Endothelial cell (in vitro differentiated cells): Measurements from ENCODE around the gene ZKSCAN1. TPM values are rescaled to one million over a fixed set of nuclear protein-coding genes. Genes with fewer than 3 reads are reported as not detected.

Source experiments
- DNase-seq: peaks from one replicate; pipeline ENCODE4 v3.0.0; 2021; ENCODE audit warnings: low spot score
- H3K27ac Mint-ChIP-seq: one replicate; pipeline ENCODE4 v1.8.0; 2021; ENCODE audit warnings: mixed read lengths, inconsistent platforms; ENCODE audit not compliant: unreplicated experiment
- H3K27me3 Mint-ChIP-seq: one replicate; pipeline ENCODE4 v1.8.0; 2021; ENCODE audit warnings: mild to moderate bottlenecking, moderate library complexity, mixed read lengths, inconsistent platforms; ENCODE audit not compliant: unreplicated experiment
- H3K36me3 Mint-ChIP-seq: one replicate; pipeline ENCODE4 v1.8.0; 2021; ENCODE audit warnings: mild to moderate bottlenecking, low read depth, mixed read lengths, inconsistent platforms; ENCODE audit not compliant: unreplicated experiment
- H3K4me1 Mint-ChIP-seq: one replicate; pipeline ENCODE4 v1.8.0; 2021; ENCODE audit warnings: mild to moderate bottlenecking, mixed read lengths, inconsistent platforms; ENCODE audit not compliant: unreplicated experiment
- H3K4me3 Mint-ChIP-seq: one replicate; pipeline ENCODE4 v1.8.0; 2021; ENCODE audit warnings: mild to moderate bottlenecking, mixed read lengths, inconsistent platforms; ENCODE audit not compliant: unreplicated experiment
- H3K9me3 Mint-ChIP-seq: one replicate; pipeline ENCODE4 v1.8.0; 2021; ENCODE audit warnings: mixed read lengths, inconsistent platforms; ENCODE audit not compliant: unreplicated experiment
- CTCF ChIP-seq: fragments of 200-600 bp; sonication (generic); IDR thresholded peaks from one replicate; pipeline ENCODE4 v1.5.0; 2021; ENCODE audit warnings: antibody characterized with exemption; ENCODE audit not compliant: unreplicated experiment
- total RNA-seq: library from RNA; stranded (reverse); fragmentation: NEBNext Ultra II Directional; extraction: Animal tissue kit (Norgen Biotek cat#: 25700); gene quantifications from one replicate; pipeline ENCODE4 v1.2.1, GENCODE V29; 2021; ENCODE audit not compliant: unreplicated experiment

Gene ZKSCAN1
- total RNA-seq, 1 donor from 2014 or later = 63.1 TPM

GRCh38 chr7:100072462-100072861 lies 57.1 kb downstream of the ZKSCAN1 start:
- Mint-ChIP-seq H3K27me3 (peaks cover 18% of the 10 kb centered on the region), H3K9me3 (peaks cover 23% of the 10 kb centered on the region), H3K4me1 (no peaks in the 10 kb centered on the region), H3K27ac (no peak overlapping the region), H3K4me3 (peak overlapping the region; percentile 84), H3K36me3 (peaks cover 79% of the 10 kb centered on the region)
- TF ChIP-seq CTCF = no peak
- no peak for DNase-seq

GRCh38 chr7:100074841-100075240 lies 59.4 kb downstream of the ZKSCAN1 start:
- H3K27me3 Mint-ChIP-seq = peaks cover 23% of the 10 kb centered on the region
- no peak for TF ChIP-seq CTCF
- peak overlapping the region; percentile 85 for H3K4me3 Mint-ChIP-seq
- peaks cover 82% of the 10 kb centered on the region for H3K36me3 Mint-ChIP-seq
- H3K4me1 Mint-ChIP-seq = peaks cover 6% of the 10 kb centered on the region
- no peak for DNase-seq
- H3K9me3 Mint-ChIP-seq = peaks cover 23% of the 10 kb centered on the region
- H3K27ac Mint-ChIP-seq = no peak overlapping the region

- no peak overlapping the region for H3K27ac Mint-ChIP-seq
- DNase-seq = no peak
- H3K4me3 Mint-ChIP-seq = peak overlapping the region; percentile 85
- H3K27me3 Mint-ChIP-seq = peaks cover 25% of the 10 kb centered on the region
- TF ChIP-seq CTCF = no peak
- peaks cover 11% of the 10 kb centered on the region for H3K4me1 Mint-ChIP-seq
- H3K9me3 Mint-ChIP-seq = peaks cover 22% of the 10 kb centered on the region
- H3K36me3 Mint-ChIP-seq = peaks cover 76% of the 10 kb centered on the region
Observed at GRCh38 chr7:100075418-100075817, 60.0 kb downstream of the ZKSCAN1 start.

- Mint-ChIP-seq H3K4me1 (peaks cover 17% of the 10 kb centered on the region), H3K27me3 (peaks cover 29% of the 10 kb centered on the region), H3K27ac (no peak overlapping the region), H3K9me3 (peaks cover 4% of the 10 kb centered on the region), H3K36me3 (peaks cover 62% of the 10 kb centered on the region), H3K4me3 (peak overlapping the region; percentile 44)
- DNase-seq = no peak
- TF ChIP-seq CTCF = no peak
Observed at GRCh38 chr7:100077205-100077604, 61.8 kb downstream of the ZKSCAN1 start.

DNA sequence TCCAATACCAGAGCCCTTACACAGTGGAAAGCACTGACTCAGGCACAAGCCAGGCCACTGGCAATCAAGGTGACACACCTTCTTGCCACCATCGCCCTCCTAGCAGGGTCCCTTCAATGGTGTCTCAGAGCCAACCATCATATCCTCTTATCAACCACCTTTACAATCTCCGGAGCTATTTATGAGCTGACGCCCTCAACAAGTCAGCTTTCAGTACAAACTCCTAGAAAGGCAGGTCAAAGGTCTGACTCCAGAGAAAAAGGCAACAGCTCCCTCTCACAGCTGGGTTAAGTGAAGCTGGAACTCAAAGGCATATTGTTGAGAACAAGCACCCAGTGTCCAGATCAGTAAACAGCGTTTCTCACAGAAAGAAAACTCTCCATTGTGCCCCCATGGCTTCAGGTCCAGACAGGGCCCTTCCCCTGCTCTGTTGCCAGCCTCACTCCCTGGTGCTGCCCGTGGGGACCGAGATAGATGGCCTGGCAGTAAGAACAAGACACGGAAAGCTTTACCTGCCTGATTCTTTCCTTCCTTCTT lies 63.7 kb downstream of the ZKSCAN1 start:
- no peak for DNase-seq
- no peak for TF ChIP-seq CTCF
- peak overlapping the region; percentile 87 for H3K4me3 Mint-ChIP-seq
- no peaks in the 10 kb centered on the region for H3K9me3 Mint-ChIP-seq
- peaks cover 22% of the 10 kb centered on the region for H3K4me1 Mint-ChIP-seq
- H3K36me3 Mint-ChIP-seq = peaks cover 48% of the 10 kb centered on the region
- peak overlapping the region; percentile 74 for H3K27ac Mint-ChIP-seq
- H3K27me3 Mint-ChIP-seq = peaks cover 32% of the 10 kb centered on the region
